Fibroblast of lung (primary cell): ENCODE measurements around the gene TUBB3. TPM values are rescaled to one million over a fixed set of nuclear protein-coding genes. Genes with fewer than 3 reads are reported as not detected.

Experiments used
- DNase-seq, 2 donors: peaks; one replicate each; pipeline versions ENCODE4 v3.0.0 to v3.0.0-alpha.2; 2010; ENCODE audit warnings: low read depth in 2 of 2
- H2AFZ ChIP-seq: 2 replicates; pipeline ENCODE4 v1.5.1; 2012; ENCODE audit warnings: low read length, control low read depth, inconsistent platforms
- H3K27ac ChIP-seq: 2 replicates; pipeline ENCODE4 v1.5.1; 2011; ENCODE audit warnings: low read length, control low read depth; ENCODE audit not compliant: insufficient read depth
- H3K27me3 ChIP-seq: 2 replicates; pipeline ENCODE4 v1.5.1; 2011; ENCODE audit warnings: mild to moderate bottlenecking, low read length; ENCODE audit not compliant: control insufficient read depth, insufficient read depth
- H3K36me3 ChIP-seq: 2 replicates; pipeline ENCODE4 v1.5.1; 2011; ENCODE audit warnings: low read length; ENCODE audit not compliant: control insufficient read depth, insufficient read depth
- H3K4me1 ChIP-seq: 2 replicates; pipeline ENCODE4 v1.5.1; 2011; ENCODE audit warnings: low read length; ENCODE audit not compliant: control insufficient read depth, insufficient read depth; ENCODE audit errors: extremely low read depth
- H3K4me2 ChIP-seq: 2 replicates; pipeline ENCODE4 v1.5.1; 2011; ENCODE audit warnings: low read length, control low read depth; ENCODE audit not compliant: insufficient read depth; ENCODE audit errors: extremely low read depth
- H3K4me3 ChIP-seq, 4 experiments: fragments of 200-600 bp in 1 of 4; sonication (generic) in 1 of 4; replicated peaks in 1 of 4; 2 replicates each; pipeline ENCODE4 v1.5.1; 2011 to 2016; ENCODE audit warnings: low read length in 4 of 4, low read depth in 3 of 4, mild to moderate bottlenecking in 3 of 4, control low read depth in 2 of 4, inconsistent platforms in 1 of 4, mixed read lengths in 1 of 4; ENCODE audit not compliant: insufficient read depth in 1 of 4; ENCODE audit errors: control extremely low read depth in 1 of 4
- H3K79me2 ChIP-seq: 2 replicates; pipeline ENCODE4 v1.5.1; 2012; ENCODE audit warnings: mild to moderate bottlenecking, low read length, inconsistent platforms; ENCODE audit not compliant: control insufficient read depth, insufficient read depth
- H3K9ac ChIP-seq: 2 replicates; pipeline ENCODE4 v1.5.1; 2011; ENCODE audit warnings: mild to moderate bottlenecking, low read length, control low read depth; ENCODE audit not compliant: insufficient read depth
- H3K9me3 ChIP-seq: 2 replicates; pipeline ENCODE4 v1.5.1; 2012; ENCODE audit warnings: low read depth, low read length; ENCODE audit not compliant: control insufficient read depth, insufficient read depth
- H4K20me1 ChIP-seq: 2 replicates; pipeline ENCODE4 v1.5.1; 2011; ENCODE audit warnings: low read length; ENCODE audit not compliant: control insufficient read depth, insufficient read depth; ENCODE audit errors: extremely low read depth
- EZH2 ChIP-seq: IDR thresholded peaks from 2 replicates; pipeline ENCODE4 v1.5.1; 2012; ENCODE audit warnings: low read length, control low read depth, mild to moderate bottlenecking; ENCODE audit errors: missing control alignments
- polyA plus RNA-seq, 2 donors: library from polyadenylated mRNA; depleted of rRNA in 1 of 2; stranded (reverse) in 1 of 2; unstranded in 1 of 2; fragments of >200 nt; gene quantifications; 2 replicates each; pipeline ENCODE4 v1.2.1, GENCODE V29; 2011 to 2012; ENCODE audit warnings: missing spikeins in 1 of 2
- total RNA-seq: library from RNA; depleted of rRNA; stranded (reverse); fragments of >200 nt; gene quantifications from 2 replicates; pipeline ENCODE4 v1.2.1, GENCODE V29; 2014
- TF ChIP-seq, protein P1 (sequence below), 2 donors: IDR thresholded peaks in 1 of 2; conservative IDR thresholded peaks in 1 of 2; 1 replicate in 1 of 2; 2 replicates in 1 of 2; pipeline ENCODE4 v1.5.1; 2011 to 2012; ENCODE audit warnings: low read length in 2 of 2, control low read depth in 1 of 2, inconsistent platforms in 1 of 2, low read depth in 1 of 2, mild to moderate bottlenecking in 1 of 2

The TUBB3 gene
- total and polyA plus RNA-seq, 2 donors (not counting 1 experiment from before 2014, with no cell fraction given): 134 to 294 TPM

DNA sequence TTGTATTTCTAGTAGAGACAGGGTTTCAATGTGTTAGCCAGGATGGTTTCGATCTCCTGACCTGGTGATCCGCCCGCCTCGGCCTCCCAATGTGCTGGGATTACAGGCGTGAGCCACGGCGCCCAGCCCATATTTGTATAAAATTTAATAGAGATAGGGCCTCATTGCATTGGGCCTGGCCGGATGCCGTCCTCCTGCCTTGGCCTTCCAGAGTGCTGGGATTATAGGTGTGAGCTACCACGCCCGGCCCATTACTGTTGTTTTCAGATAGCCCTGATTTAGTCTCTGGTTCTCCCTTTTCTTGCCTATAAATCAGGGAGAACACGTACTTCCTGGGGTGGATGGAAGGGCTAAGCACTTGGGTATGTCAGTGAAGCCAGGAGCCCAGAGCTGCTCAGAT, 28.9 kb downstream of the TUBB3 start:
- no peak for DNase-seq
- Histone ChIP-seq H3K27me3 (no peaks in the 10 kb centered on the region), H4K20me1 (no peaks in the 10 kb centered on the region), H3K4me3 (no peak overlapping the region), H3K79me2 (peaks cover 7% of the 10 kb centered on the region), H2AFZ (no peak overlapping the region), H3K4me1 (peaks cover 5% of the 10 kb centered on the region), H3K36me3 (peaks cover 10% of the 10 kb centered on the region), H3K9ac (no peak overlapping the region), H3K27ac (no peak overlapping the region), H3K4me2 (no peak overlapping the region), H3K9me3 (no peaks in the 10 kb centered on the region)
- TF ChIP-seq, protein P1, sequence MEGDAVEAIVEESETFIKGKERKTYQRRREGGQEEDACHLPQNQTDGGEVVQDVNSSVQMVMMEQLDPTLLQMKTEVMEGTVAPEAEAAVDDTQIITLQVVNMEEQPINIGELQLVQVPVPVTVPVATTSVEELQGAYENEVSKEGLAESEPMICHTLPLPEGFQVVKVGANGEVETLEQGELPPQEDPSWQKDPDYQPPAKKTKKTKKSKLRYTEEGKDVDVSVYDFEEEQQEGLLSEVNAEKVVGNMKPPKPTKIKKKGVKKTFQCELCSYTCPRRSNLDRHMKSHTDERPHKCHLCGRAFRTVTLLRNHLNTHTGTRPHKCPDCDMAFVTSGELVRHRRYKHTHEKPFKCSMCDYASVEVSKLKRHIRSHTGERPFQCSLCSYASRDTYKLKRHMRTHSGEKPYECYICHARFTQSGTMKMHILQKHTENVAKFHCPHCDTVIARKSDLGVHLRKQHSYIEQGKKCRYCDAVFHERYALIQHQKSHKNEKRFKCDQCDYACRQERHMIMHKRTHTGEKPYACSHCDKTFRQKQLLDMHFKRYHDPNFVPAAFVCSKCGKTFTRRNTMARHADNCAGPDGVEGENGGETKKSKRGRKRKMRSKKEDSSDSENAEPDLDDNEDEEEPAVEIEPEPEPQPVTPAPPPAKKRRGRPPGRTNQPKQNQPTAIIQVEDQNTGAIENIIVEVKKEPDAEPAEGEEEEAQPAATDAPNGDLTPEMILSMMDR (conservative IDR thresholded peaks at IDR 0.05 in 1 of 2, IDR thresholded peaks at IDR 0.05 in 1 of 2; ENCODE audit: low read depth in 1 of 2, low read length in 2 of 2): no peak
- no peak for TF ChIP-seq EZH2

DNA sequence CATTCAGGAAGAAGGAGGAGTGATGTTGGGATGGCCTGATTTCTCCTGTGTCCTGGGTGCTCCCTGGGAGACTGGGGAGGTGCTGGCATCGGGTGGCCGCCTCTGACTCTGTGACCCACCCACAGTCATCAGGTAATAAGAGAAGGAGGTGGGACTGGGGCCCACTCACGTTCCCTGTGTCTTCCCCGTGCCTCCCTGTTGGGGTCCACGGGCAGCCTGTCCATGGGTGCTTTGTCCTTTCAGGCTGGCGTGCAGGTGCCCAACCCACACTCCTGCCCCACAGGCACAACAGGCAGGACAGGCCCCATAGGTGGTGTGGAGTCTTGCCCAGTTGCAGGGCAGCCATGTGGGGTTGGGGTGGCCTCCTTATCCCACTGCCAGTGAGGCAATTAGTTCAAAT, 29.4 kb downstream of the TUBB3 start:
- TF ChIP-seq, protein P1 (conservative IDR thresholded peaks at IDR 0.05 in 1 of 2, IDR thresholded peaks at IDR 0.05 in 1 of 2; ENCODE audit: low read depth in 1 of 2, low read length in 2 of 2): no peak
- no peak for TF ChIP-seq EZH2

DNA sequence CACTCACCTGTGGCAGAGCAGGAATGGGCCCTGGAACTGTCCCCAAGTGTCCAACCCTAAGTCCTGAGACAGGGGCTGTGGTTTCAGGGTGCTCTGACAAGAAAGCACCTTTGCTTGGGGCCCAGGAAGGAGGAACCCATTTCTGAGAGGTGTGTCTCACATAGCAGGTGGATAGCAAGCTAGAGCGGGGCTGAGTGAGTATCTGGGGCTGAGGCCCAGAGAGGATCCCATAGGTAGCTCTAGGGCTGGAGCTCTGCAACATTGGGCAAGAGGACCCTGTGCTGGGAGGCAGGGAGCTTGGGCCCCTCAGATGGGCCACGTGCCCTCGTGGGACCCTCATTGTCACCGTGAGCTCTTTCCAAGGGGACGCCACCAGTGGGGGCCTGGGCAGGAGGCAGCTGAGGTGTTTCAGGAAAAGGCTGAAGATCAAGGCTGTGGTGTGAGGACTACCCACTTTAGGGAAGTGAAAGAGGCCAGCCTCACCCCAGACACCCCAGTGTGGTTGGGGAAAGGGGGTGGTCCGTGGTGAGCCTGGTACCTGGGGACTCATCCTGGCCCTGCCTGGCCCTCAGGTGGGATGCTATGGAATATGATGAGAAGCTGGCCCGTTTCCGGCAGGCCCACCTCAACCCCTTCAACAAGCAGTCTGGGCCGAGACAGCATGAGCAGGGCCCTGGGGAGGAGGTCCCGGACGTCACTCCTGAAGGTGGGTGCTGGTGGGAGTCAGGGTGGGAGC, 30.7 kb downstream of the TUBB3 start:
- peaks cover 5% of the 10 kb centered on the region for H3K4me1 ChIP-seq
- TF ChIP-seq, protein P1 (conservative IDR thresholded peaks at IDR 0.05 in 1 of 2, IDR thresholded peaks at IDR 0.05 in 1 of 2; ENCODE audit: low read depth in 1 of 2, low read length in 2 of 2): no peak
- no peak for TF ChIP-seq EZH2
- H3K4me3 ChIP-seq: no peak overlapping the region
- H2AFZ ChIP-seq: no peak overlapping the region
- H3K27me3 ChIP-seq: no peaks in the 10 kb centered on the region
- H3K4me2 ChIP-seq: no peak overlapping the region
- no peaks in the 10 kb centered on the region for H3K9me3 ChIP-seq
- peaks cover 18% of the 10 kb centered on the region for H3K36me3 ChIP-seq
- H3K79me2 ChIP-seq: peaks cover 7% of the 10 kb centered on the region
- no peak overlapping the region for H3K27ac ChIP-seq
- no peak for DNase-seq
- H4K20me1 ChIP-seq: no peaks in the 10 kb centered on the region
- H3K9ac ChIP-seq: no peak overlapping the region

More for the DNA sequence above, 29.4 kb downstream of the TUBB3 start:
- DNase-seq: no peak
- H3K9me3 ChIP-seq: no peaks in the 10 kb centered on the region
- no peak overlapping the region for H2AFZ ChIP-seq
- peaks cover 7% of the 10 kb centered on the region for H3K79me2 ChIP-seq
- no peaks in the 10 kb centered on the region for H3K27me3 ChIP-seq
- H3K36me3 ChIP-seq: peaks cover 10% of the 10 kb centered on the region
- no peak overlapping the region for H3K4me2 ChIP-seq
- H4K20me1 ChIP-seq: no peaks in the 10 kb centered on the region
- no peak overlapping the region for H3K4me3 ChIP-seq
- peaks cover 5% of the 10 kb centered on the region for H3K4me1 ChIP-seq
- no peak overlapping the region for H3K27ac ChIP-seq
- no peak overlapping the region for H3K9ac ChIP-seq
